ENCODE measurements around the gene FLRT1.

- TF ChIP-seq EZH2 (IDR thresholded peaks at IDR 0.05), result no peak
- TF ChIP-seq CTCF (IDR thresholded peaks at IDR 0.05), result no peak
Observed at GRCh38 chr11:64017945-64018224, 17.8 kb upstream of the FLRT1 start.

All from neural progenitor cell (in vitro differentiated cells).